ENCODE results near the gene EFNA3.
"Not testable (repeated sequence)": the region's sequence is repeated elsewhere in the genome, so short reads cannot be mapped to it uniquely, and the experiment has no call there.

EFNA3 gene

GRCh38 chr1:155110826-155111225 lies 32.2 kb downstream of the EFNA3 start:
- no peak for DNase-seq

- DNase-seq, result no peak
Observed at GRCh38 chr1:155113450-155113980, 34.9 kb downstream of the EFNA3 start.

GRCh38 chr1:155116113-155116764 lies 37.6 kb downstream of the EFNA3 start:
- no peak for DNase-seq

GRCh38 chr1:155117610-155118009 lies 39.0 kb downstream of the EFNA3 start:
- no peak for DNase-seq

GRCh38 chr1:155118090-155118489 lies 39.5 kb downstream of the EFNA3 start:
- not testable (repeated sequence) for DNase-seq

GRCh38 chr1:155120253-155120652 lies 41.6 kb downstream of the EFNA3 start:
- DNase-seq, result no peak

- DNase-seq, result no peak
Observed at GRCh38 chr1:155121249-155121648, 42.6 kb downstream of the EFNA3 start.

- DNase-seq, result no peak
Observed at GRCh38 chr1:155122308-155122707, 43.7 kb downstream of the EFNA3 start.

- DNase-seq, result no peak
Observed at GRCh38 chr1:155123801-155124200, 45.2 kb downstream of the EFNA3 start.

- DNase-seq, result no peak
Observed at GRCh38 chr1:155124503-155125463, 46.1 kb downstream of the EFNA3 start.

GRCh38 chr1:155125511-155125945 lies 46.9 kb downstream of the EFNA3 start:
- no peak for DNase-seq

- DNase-seq, result no peak
Observed at GRCh38 chr1:155125946-155126555, 47.4 kb downstream of the EFNA3 start.

GRCh38 chr1:155126556-155127104 lies 48.0 kb downstream of the EFNA3 start:
- peak in 4 of 6 experiments; percentile 20 to 55 (median 44) for DNase-seq

- peak in 5 of 6 experiments; percentile 33 to 53 (median 46) for DNase-seq
Observed at GRCh38 chr1:155127105-155127966, 48.7 kb downstream of the EFNA3 start, which contains the start of gene EFNA1. EFNA1 (plus strand) TSS chr1:155127876; CDS start chr1:155127978, 102 bp downstream.

- DNase-seq, result no peak
Observed at GRCh38 chr1:155127967-155128754, 49.5 kb downstream of the EFNA3 start.

- peak in 1 of 6 experiments; percentile 22 for DNase-seq
Observed at GRCh38 chr1:155128755-155129473, 50.3 kb downstream of the EFNA3 start.

- no peak for DNase-seq
Observed at GRCh38 chr1:155130272-155131006, 51.8 kb downstream of the EFNA3 start.

- DNase-seq, result no peak
Observed at GRCh38 chr1:155131285-155131684, 52.6 kb downstream of the EFNA3 start.

- no peak for DNase-seq
Observed at GRCh38 chr1:155131856-155132255, 53.2 kb downstream of the EFNA3 start.
